ENCODE measurements around the gene HSPE1.

HSPE1 gene

GRCh38 chr2:197454923-197455322 is 45.3 kb upstream of the HSPE1 start:
- no peaks in the 10 kb centered on the region for H3K27me3 ChIP-seq
- TF ChIP-seq CTCF (IDR thresholded peaks at IDR 0.05; ENCODE audit: low read depth, low read length) = no peak

GRCh38 chr2:197455428-197455827 is 44.8 kb upstream of the HSPE1 start:
- Histone ChIP-seq H3K27me3 (no peaks in the 10 kb centered on the region), H3K9me3 (no peaks in the 10 kb centered on the region), H3K4me3 (ENCODE audit: low read depth, low read length) (no peak overlapping the region), H3K4me1 (no peaks in the 10 kb centered on the region; the same call in 1 of the 2 replicates), H3K36me3 (peaks cover under 1% of the 10 kb centered on the region; the same call in 1 of the 2 replicates)
- no peak for TF ChIP-seq CTCF (IDR thresholded peaks at IDR 0.05; ENCODE audit: low read depth, low read length)
- no peak for DNase-seq

More at GRCh38 chr2:197454923-197455322, 45.3 kb upstream of the HSPE1 start:
- DNase-seq = no peak
- Histone ChIP-seq H3K9me3 (no peaks in the 10 kb centered on the region), H3K4me1 (no peaks in the 10 kb centered on the region; the same call in 1 of the 2 replicates), H3K4me3 (ENCODE audit: low read depth, low read length) (no peak overlapping the region), H3K36me3 (no peaks in the 10 kb centered on the region)

- no peak for DNase-seq
- no peak overlapping the region for H3K4me3 ChIP-seq (ENCODE audit: low read depth, low read length)
- H3K36me3 ChIP-seq = peaks cover 16% of the 10 kb centered on the region
- TF ChIP-seq CTCF (IDR thresholded peaks at IDR 0.05; ENCODE audit: low read depth, low read length) = no peak
- H3K27me3 ChIP-seq = no peaks in the 10 kb centered on the region
- no peaks in the 10 kb centered on the region for H3K9me3 ChIP-seq
- H3K4me1 ChIP-seq = no peaks in the 10 kb centered on the region
Observed at GRCh38 chr2:197460649-197461048, 39.5 kb upstream of the HSPE1 start.

GRCh38 chr2:197461057-197461456 is 39.1 kb upstream of the HSPE1 start:
- no peak for DNase-seq
- no peak for TF ChIP-seq CTCF (IDR thresholded peaks at IDR 0.05; ENCODE audit: low read depth, low read length)
- Histone ChIP-seq H3K27me3 (no peaks in the 10 kb centered on the region), H3K4me1 (no peaks in the 10 kb centered on the region), H3K9me3 (no peaks in the 10 kb centered on the region), H3K36me3 (peaks cover 16% of the 10 kb centered on the region), H3K4me3 (ENCODE audit: low read depth, low read length) (no peak overlapping the region)

GRCh38 chr2:197464175-197464574 is 36.0 kb upstream of the HSPE1 start:
- H3K4me1 ChIP-seq = no peaks in the 10 kb centered on the region
- TF ChIP-seq CTCF (IDR thresholded peaks at IDR 0.05; ENCODE audit: low read depth, low read length) = no peak
- no peak for DNase-seq
- no peaks in the 10 kb centered on the region for H3K9me3 ChIP-seq
- no peak overlapping the region for H3K4me3 ChIP-seq (ENCODE audit: low read depth, low read length)
- H3K36me3 ChIP-seq = peaks cover 19% of the 10 kb centered on the region
- H3K27me3 ChIP-seq = no peaks in the 10 kb centered on the region

GRCh38 chr2:197472166-197472565 is 28.0 kb upstream of the HSPE1 start:
- no peaks in the 10 kb centered on the region for H3K27me3 ChIP-seq
- no peaks in the 10 kb centered on the region for H3K9me3 ChIP-seq
- H3K36me3 ChIP-seq = peaks cover 19% of the 10 kb centered on the region
- no peaks in the 10 kb centered on the region for H3K4me1 ChIP-seq
- no peak for DNase-seq
- TF ChIP-seq CTCF (IDR thresholded peaks at IDR 0.05; ENCODE audit: low read depth, low read length) = no peak
- H3K4me3 ChIP-seq (ENCODE audit: low read depth, low read length) = no peak overlapping the region

All from BE2C (cell line).